Stimulated activated CD8-positive, alpha-beta memory T cell treated with anti-CD3 and anti-CD28 coated beads, Interleukin-15, amount 100 ng/mL, for 48 hours (primary cell): ENCODE results near the gene SERPINB8.
A peak's percentile ranks its signal among the peaks of the same experiment; 100 is the strongest.
"Not testable (repeated sequence)": the region's sequence is repeated elsewhere in the genome, so short reads cannot be mapped to it uniquely, and the experiment has no call there.

Source experiments
- DNase-seq, 2 donors: peaks; one replicate each; pipeline ENCODE4 v3.0.0-alpha.2; 2020; ENCODE audit warnings: low read depth in 2 of 2

The SERPINB8 gene, protein sequence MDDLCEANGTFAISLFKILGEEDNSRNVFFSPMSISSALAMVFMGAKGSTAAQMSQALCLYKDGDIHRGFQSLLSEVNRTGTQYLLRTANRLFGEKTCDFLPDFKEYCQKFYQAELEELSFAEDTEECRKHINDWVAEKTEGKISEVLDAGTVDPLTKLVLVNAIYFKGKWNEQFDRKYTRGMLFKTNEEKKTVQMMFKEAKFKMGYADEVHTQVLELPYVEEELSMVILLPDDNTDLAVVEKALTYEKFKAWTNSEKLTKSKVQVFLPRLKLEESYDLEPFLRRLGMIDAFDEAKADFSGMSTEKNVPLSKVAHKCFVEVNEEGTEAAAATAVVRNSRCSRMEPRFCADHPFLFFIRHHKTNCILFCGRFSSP

GRCh38 chr18:63969942-63970808, at the start of gene SERPINB8:
Gene SERPINB8, plus strand, starts transcription at chr18:63970081. Its CDS starts 8,228 bp downstream, at chr18:63978309.
- peak; percentile 66 to 75 for DNase-seq

DNA sequence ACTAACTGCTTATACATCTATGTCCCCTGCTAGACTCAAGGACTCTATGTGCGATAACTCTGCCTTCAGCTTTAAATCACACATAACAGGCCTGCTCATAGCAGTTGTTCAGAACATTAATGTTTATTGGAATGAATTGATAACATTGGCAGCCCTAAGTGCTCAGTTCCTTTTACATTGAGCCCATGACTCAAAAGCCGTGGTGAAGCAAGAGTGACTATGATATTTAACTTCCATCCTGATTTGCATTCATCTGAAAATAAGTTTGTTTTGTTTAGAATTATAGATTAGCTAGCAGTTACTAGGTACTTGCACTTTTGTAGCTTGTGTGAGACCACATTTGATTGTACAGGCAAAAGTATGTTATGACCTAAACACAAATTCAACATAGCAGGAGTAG, 47.8 kb upstream of the SERPINB8 start:
- DNase-seq = no peak

GRCh38 chr18:63924551-63924950, 45.3 kb upstream of the SERPINB8 start:
- DNase-seq = no peak

GRCh38 chr18:63928331-63928730, 41.5 kb upstream of the SERPINB8 start:
- DNase-seq = no peak

GRCh38 chr18:63929369-63929768, 40.5 kb upstream of the SERPINB8 start:
- DNase-seq = not testable (repeated sequence)

DNA sequence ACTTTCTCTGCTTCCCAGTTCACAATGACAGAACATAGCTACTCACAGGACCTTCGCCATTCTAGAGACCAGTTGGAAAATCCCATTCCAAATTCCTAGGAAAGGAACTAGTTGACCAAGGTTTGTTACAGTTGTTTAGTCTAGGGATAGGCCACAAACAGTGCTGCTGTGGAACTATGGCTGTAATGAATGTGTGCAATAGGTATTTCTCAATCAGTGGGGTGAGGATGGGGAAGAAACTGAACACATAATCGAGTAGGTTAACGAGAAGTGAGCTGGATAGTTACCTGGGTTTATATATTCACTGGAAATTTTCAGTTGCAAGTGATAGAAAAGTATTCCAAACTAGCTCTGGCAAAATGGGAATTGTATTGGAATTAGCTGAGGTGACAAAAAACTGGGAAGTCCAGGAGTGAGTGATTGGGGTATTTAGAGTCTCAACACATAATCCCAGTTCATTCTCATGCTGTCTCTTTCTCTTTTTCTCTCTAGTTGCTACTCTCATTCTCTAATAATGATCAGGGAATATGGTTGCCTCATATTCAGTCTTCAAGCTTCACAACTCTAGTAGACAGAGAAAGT, 39.0 kb upstream of the SERPINB8 start:
- DNase-seq = no peak

DNA sequence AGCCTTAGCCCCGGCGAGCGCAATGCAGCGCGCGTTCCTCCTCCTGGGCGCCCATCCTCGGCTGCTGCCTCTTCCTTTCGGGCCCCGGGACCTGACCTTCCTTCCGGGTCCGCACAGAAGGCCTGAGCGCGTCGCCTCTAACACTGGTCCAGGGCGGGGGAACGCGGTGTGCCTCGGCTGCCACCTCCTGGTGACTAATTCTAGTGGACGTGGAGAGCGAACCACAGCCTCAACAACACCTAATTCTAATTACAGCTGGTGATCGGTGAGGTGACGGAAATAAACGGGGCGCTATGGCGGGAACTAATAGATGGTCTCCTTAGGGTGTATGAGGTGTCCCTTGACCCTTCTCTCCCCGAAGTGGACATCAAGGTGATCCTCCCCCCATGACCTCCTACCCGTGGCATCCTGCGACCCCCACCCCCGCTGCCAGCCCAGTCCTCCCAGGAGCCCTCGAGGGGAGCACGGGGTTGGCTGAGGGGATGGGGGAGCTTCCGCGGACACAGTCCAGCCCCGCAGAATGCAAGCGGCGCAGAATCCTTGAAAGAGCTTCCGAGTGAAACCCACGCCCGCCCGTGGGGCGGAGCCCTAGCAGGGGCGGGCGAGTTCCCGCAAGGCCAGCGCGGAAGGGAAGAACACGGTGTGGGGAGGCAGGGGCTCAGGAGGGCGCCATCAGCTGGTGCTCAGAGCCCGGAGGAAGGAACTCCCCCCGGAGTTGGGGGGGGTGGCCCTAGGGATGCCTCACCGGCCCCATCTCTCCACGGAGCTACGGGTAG, 33.5 kb upstream of the SERPINB8 start:
- DNase-seq = peak; percentile 25 to 39

GRCh38 chr18:63936932-63937393, 32.9 kb upstream of the SERPINB8 start:
- no peak for DNase-seq

GRCh38 chr18:63940008-63940407, 29.9 kb upstream of the SERPINB8 start:
- no peak for DNase-seq

DNA sequence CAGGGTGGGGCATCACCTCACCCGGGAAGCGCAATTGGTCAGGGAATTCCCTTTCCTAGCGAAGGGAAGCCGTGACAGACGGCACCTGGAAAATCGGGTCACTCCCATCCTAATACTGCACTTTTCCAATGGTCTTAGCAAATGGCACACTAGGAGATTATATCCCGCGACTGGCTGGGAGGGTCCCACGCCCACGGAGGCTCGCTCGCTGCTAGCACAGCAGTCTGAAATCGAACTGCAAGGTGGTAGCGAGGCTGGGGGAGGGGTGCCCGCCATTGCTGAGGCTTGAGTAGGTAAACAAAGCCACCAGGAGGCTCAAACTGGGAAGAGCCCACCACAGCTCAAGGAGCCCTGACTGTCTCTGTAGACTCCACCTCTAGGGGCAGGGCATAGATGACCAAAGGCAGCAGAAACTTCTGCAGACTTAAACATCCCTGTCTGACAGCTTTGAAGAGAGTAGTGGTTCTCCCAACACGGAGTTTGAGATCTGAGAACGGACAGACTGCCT, 29.3 kb upstream of the SERPINB8 start:
- DNase-seq = not testable (repeated sequence)

- DNase-seq = no peak
Measured at GRCh38 chr18:63947051-63947790, 22.7 kb upstream of the SERPINB8 start.

DNA sequence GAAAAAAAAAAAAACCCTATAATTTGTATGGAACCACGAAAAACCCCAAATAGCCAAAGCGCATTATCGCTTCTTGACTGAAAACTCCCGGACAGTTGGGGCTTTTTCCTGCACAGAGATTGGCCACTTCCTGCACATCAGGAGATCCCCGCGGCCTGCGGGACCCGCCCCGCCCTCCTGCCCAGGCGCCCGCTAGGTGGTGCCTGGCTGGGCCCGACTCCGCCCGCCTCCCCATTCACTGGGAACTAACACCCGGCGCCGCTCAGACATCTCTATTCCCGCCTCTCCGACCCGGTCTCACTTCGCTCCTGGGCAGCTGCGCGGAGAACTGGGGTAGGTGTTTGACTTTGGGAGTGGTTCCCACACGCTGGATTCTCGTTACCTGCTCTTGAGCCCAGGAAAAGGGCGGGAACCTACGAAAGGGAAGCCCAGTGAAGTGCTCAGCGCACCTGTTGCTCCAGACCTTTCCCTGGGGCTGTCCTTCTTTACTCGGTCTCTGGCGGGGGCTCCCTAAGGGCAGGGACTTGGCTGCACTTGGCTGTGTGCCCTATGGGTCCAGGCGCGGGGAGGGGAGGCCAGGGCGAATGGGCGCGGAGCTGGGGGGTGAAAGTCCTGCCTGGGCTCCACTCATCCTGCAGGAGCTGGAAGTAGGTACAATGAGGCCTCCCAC, 20.7 kb upstream of the SERPINB8 start, which contains the start of gene HMSD:
TSS of gene HMSD (plus strand) at position 234 of the 670 bp plus-strand sequence. CDS start 4,155 bp downstream, outside the sequence.
- peak; percentile 63 to 70 for DNase-seq

DNA sequence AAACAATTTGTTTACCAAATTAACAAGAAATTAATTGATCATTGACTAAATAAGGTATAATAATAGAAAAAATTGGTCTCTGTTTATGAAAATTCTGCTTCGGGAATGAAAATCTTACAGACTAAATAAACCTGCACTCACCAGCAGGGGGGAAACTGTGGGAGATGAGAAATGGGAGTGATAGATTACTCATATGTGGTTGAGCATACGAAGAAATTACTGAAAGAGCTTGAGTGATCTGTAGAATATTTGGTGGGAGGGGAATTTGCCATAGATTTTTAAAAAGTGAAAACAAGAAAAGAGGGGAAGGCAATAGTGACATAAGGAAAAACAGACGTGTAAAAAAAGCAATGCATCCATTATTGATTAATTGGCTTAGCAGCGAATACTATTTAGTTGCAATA, 18.6 kb upstream of the SERPINB8 start:
- peak in 1 of 2 donors; percentile 11 for DNase-seq

- no peak for DNase-seq
Measured at GRCh38 chr18:63953811-63954210, 16.1 kb upstream of the SERPINB8 start.

GRCh38 chr18:63956755-63957154, 13.1 kb upstream of the SERPINB8 start:
- DNase-seq = no peak

DNA sequence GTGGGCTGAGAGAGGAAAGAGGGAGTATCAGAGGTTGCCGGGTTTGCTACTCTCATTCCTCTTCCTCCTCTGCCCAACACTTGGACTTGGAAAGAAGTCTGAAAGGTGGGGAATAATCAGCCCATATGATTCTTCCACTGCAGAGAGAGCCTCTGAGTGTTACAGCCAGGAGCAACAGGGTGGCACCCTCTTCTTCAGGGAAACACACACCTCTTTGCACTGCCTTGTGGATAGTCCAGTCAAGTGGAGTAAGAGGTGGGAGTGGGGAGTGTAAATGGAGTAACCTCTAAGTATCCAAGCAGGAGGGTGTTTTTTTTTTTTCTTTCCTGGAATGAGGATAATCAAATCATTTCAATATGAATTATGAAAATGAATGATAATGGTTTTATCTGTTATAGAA, 9.0 kb upstream of the SERPINB8 start:
- no peak for DNase-seq

DNA sequence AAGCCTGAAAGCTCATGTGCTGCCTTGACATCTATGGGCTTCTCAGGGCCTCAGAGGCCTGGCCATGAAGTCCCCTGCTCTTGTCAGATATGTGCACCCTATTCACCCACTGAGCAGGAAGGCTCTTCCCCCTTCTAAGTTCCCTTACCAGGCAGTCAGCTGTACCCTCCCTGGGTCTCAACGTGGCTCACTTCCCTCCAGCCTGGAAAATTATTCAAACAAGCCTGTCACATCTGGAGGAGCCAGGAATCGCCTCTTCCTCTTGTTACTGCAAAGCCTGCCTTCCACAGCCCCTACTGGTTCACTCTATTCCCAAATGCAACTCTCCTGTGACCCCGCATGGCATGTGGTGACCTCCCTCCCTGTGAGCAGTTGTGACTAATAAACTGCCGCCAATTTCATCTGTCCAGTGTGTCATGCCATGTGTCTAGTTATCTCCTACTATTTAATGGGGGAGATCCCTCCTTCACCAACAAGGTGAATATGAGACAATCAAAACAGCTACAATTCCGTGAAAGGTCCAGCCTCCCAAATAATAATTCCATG, 8.4 kb upstream of the SERPINB8 start:
- no peak for DNase-seq

DNA sequence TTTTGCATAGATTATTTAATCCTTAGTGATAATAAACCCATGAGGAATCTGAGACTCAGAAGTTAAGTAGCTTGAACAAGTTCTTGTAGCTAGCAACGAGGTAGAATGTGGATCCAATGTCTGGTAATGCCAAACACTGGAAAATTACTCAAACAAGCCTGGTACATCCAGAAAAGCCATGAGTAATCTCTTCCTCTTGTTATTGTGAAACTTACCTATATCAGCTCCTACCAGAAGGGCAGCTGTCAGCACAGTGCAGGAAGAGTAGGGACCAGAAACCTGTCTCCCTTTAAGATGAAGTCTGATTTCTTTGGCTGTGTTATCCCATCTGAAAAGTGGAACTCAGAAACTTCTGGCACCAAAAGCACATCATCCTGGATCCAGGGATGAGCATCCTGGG, 7.7 kb upstream of the SERPINB8 start:
- DNase-seq = no peak

- DNase-seq = no peak
Measured at GRCh38 chr18:63963615-63964256, 6.1 kb upstream of the SERPINB8 start.
